Fibroblast of lung (primary cell): Measurements from ENCODE around the gene RASSF1.

Source experiments
- EZH2 ChIP-seq: IDR thresholded peaks from 2 replicates; pipeline ENCODE4 v1.5.1; 2012; ENCODE audit warnings: low read length, control low read depth, mild to moderate bottlenecking; ENCODE audit errors: missing control alignments
- TF ChIP-seq, protein P1 (sequence below), 2 donors: IDR thresholded peaks in 1 of 2; conservative IDR thresholded peaks in 1 of 2; 1 replicate in 1 of 2; 2 replicates in 1 of 2; pipeline ENCODE4 v1.5.1; 2011 to 2012; ENCODE audit warnings: low read length in 2 of 2, control low read depth in 1 of 2, inconsistent platforms in 1 of 2, low read depth in 1 of 2, mild to moderate bottlenecking in 1 of 2

DNA sequence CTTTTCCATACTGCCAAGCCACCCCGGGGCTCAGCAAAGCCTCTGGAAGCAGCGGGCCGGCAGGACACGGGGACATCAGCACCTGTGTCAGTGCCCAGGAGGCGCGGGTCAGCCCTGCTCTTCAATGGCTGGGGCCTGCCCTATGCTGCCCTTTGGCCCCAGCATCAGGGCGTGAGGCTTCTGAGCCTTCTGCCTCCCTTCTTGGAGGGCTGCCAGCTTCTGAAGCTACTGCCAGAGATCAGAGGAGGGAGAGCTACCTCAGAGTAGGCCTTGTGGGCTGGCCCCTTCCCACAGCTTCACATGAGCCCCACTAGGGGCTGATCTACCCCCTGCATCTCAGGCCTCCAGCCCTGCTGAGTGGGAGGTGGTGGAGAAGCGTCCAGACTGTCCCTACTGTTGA is 31.7 kb upstream of the RASSF1 start:
- TF ChIP-seq, protein P1, sequence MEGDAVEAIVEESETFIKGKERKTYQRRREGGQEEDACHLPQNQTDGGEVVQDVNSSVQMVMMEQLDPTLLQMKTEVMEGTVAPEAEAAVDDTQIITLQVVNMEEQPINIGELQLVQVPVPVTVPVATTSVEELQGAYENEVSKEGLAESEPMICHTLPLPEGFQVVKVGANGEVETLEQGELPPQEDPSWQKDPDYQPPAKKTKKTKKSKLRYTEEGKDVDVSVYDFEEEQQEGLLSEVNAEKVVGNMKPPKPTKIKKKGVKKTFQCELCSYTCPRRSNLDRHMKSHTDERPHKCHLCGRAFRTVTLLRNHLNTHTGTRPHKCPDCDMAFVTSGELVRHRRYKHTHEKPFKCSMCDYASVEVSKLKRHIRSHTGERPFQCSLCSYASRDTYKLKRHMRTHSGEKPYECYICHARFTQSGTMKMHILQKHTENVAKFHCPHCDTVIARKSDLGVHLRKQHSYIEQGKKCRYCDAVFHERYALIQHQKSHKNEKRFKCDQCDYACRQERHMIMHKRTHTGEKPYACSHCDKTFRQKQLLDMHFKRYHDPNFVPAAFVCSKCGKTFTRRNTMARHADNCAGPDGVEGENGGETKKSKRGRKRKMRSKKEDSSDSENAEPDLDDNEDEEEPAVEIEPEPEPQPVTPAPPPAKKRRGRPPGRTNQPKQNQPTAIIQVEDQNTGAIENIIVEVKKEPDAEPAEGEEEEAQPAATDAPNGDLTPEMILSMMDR (conservative IDR thresholded peaks at IDR 0.05 in 1 of 2, IDR thresholded peaks at IDR 0.05 in 1 of 2; ENCODE audit: low read depth in 1 of 2, low read length in 2 of 2), result no peak
- no peak for TF ChIP-seq EZH2
